HG03457 (cell line): ENCODE measurements around the gene GGT6.

Experiments
- ATAC-seq: cut with Tn5 transposase; IDR thresholded peaks from one replicate; pipeline ENCODE4 v1.9.1; 2021; ENCODE audit warnings: moderate number of reproducible peaks; ENCODE audit not compliant: unreplicated experiment

Gene GGT6

DNA sequence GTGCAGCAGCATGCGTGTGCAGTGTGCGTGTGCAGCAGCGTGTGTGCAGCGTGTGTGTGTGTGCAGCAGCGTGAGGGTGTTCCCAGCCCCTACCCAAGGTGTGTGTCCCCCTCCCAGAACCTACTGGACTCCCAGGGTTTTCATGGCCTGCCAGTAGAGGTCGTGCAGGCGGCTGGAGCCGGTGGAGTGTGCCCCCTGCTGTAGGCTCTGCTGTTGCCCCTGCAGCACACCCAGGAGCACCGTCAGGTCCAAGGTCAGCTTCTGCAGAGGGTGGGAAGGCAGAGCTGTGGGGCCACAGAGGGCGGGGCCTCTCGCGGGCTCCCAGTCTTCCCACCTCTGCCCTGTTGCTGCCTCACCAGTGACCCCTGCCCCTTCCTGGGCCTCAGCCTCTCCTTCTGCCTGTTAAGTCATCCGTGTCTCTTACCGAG is 20.1 kb downstream of the GGT6 start:
- no peak for ATAC-seq

DNA sequence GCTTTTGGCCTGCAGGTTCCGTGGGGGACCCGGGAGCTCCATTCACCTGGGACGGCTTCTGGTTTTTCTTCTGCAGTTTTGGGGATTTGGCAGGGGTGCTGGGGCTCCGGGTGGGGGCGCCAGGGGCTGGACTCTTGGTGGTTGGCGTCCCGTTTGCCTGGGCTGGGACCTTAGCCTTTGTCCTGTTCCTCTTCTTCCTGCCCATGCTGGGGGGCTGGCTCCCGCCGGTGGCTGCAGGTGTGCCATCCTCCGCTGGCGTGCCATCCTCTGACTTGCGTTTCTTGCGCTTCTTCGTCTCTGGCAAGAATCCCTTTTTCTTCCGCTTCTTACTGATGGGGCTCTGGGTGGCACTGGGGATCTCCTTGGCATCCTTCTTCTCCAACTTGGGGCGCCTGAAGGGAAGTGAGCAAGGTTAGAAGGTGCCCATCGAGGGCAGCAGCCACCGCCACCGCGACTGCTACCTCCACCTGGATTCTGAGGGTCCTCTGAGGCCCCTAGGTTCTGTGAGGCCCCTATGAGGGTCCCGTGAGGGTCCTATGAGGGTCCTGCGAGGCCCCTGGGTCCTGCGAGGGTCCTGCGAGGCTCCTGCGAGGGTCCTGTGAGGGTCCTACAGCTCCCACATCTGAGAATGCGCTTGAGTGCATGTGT is 20.7 kb downstream of the GGT6 start:
- ATAC-seq: no peak

DNA sequence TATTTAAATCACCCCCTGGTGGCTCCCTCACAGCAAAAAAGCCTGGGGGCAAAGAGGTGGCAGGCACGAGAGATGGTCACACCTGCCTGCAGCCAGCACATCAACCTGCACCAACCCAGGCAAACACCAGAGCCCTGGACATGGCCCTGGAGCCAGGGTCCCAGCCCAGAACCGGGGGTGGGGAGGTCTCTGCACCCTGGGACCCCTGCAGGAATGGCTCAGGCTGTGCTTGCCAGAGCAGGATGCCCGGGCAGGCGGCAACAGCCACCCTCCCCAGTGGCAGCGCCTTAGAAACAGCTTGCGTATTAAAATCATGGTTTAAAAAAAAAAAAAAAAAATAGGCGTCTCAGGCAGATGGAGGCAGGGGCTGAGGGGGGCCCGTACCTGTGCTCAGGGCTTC is 21.4 kb downstream of the GGT6 start:
- no peak for ATAC-seq

DNA sequence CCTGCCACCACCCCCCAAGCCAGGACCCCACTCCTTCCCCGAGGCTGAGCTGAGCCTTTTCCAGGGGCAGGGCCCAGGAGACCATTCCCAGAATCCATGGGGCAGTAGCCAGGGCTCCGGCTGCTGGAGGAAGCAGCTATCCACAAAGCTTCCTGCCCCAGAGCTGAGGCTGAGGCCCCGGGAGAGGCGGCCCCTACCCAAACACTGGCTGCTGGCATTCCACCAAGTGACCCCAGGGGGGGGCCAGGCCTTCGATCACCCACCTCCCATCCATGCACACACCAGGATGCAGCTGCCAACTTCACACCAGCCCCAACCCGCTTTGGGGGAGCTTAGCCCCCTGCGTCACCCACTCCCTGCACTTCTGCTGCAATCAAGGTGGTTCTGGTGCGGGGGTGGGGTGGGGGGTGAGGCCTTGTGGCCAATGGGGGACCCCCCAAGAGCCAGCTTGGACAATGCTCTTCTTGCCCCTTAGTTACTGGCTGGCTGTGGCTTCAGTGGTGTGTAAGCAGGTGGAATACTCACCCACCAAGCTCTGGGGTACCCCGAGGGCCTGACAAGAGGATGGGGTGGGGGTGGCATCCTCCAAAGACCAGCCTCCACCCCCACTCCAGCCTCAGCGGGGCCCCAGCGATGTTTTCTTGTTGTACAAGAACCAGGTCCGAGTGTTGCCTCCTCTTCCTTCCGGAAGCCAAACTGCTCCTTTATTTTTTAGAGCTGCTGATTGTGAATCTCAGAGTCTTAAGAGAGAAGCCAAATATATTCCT is 22.0 kb downstream of the GGT6 start:
- no peak for ATAC-seq

DNA sequence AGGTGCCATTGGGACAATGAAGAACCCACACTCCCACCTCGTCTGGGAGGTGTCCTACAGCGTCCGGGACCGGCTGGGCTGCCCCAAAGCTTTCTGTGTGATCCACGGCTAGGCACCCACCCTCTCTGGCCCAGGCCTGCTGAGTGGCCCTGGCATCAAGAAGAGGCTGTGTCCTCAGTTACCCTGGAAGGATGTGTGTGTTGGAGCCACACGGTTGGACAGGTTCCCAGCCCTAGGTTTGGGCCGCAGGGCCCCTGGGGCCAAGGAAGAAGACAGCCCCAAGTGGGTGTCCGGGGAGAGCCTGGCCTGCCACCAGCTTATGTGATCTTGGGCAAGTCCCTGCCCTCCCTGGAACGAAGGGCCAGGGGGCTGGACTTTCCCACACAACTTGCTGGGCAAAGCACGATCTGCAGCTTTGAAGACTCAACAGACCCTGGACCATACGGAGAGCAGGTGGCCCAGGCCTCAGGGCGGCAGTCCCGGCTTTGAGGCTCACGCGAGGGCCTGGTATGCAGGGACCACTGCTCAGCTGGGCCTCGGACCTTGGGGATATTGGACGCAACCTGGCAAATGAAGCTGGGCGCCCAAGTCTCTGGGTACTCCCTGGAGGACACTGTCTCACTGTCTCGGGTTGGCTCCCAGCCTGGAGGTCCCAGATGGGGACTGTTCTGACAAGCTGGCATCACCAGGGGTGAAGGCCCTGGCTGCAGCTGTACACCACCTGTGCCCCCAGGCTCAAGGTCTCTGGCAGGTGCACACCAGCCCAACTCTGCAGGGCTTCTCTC is 22.7 kb downstream of the GGT6 start:
- no peak for ATAC-seq

DNA sequence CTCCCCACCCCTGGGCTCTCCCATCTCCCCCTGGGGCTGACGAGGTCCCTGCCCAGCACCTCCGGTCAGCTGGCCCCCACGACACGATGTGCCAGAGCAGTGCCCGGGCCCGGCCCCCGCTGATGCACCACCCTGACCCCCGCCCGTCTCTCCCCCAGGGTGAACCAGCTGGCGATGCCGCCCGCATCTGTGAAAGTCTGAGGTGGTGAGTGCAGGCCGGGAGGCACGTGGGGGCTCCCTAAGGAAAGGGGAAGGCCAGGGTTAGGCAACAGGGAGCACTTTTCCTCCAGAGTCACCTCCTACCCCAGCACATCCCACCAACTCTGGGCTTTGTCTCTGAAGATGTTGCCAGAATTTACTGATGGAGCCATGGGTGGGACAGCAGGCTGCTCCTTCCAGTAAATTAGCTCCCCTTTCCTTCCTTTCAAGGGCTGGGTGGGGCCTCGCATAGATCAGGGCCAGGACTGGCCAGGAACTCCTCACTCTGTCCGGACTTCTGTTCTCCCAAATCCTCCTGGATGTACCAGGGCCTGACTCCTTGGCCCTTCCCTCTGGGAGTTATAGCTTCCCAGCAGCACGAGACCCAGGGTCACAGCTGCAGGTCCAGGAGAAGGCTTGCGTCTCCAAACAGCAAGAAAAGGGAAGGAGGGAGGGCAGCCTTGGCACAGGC is 23.5 kb downstream of the GGT6 start:
- ATAC-seq: no peak

DNA sequence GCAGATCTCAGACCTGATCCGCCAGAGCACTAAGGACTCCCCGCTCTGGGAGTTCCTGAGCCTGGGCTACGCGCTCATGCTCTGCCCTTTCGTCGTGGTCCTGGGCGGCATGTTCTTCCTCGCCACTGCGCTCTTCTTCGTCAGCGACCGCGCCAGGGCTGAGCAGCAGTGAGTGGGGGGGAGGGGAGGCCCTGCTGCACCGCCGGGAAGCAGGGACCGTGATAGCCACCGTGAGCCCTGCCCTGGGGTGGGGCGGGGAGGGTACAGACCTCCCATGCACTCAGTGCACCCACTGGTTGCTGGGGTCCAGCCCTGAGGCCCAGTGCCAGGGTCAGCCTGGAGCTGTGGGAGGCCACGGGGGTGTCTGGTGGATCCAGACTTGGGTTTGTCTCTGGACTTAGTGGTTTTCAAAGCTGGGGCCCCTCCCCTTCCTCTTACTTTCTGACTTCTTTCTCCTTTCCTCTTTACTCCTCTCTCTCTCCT is 24.1 kb downstream of the GGT6 start:
- no peak for ATAC-seq

DNA sequence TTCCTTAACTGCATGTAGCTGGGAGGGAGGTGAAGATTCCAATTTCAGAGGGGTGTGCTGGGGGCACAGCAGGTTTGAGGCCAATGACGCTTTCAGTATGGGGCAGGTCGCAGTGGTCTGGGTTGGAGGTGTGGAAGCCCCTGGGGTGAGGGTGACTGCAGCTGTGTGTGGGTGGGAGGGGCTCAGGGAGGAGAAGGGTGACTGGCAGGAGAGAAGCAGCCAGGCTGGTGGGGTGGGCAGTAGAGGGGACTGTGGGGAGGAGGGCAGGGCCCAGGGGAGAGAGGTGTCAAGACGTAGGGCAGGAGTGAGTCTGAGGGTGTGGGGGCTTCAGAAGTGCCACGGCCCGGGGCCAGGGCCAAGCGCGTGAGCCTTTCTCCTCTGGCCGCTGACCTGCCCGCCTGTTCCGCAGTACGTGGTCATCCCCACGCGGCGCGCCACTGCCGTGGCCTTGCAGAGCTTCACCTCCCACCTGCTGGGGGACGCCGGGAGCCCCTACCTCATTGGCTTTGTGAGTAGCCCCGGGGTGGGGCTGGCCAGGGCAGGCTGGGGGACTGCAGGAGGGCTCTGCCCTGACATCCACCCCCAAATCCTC is 24.6 kb downstream of the GGT6 start:
- ATAC-seq: no peak

DNA sequence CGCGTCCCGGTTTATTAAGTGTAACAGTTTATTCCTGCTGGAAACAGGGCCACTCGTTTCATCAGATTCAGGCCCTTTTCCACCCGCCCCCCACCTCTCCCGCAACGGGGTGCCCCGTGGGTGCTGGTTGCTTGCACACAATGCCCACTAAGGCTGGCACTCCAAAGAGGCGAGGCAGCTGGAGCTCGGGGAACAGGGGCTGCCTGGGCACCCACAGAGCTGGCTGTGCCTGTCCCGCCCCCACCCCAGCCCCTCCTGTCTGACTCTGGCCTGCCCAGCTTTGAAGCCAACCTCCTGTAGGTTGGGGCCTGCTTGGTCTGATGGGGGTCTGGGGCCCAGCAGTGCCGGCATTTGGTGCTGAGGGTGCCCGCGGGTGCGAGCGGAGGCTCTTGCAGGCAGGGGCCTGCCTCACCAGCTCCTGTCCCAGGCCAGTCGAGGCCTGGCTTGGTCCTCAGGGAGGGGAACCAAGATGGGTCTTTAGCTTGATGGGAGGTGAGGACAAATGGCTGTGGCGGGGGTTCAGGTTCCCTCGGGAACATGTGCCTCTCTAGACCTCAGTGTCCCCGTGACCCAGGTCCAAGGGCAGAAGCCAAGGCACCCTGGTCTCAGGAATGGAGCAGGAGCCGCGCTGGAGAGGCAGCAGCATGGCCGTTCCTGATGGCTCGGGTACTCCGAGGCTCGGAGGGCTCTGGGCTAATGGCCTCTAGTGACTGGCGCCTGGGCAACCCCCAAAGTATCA is 25.3 kb downstream of the GGT6 start:
- ATAC-seq: no peak

DNA sequence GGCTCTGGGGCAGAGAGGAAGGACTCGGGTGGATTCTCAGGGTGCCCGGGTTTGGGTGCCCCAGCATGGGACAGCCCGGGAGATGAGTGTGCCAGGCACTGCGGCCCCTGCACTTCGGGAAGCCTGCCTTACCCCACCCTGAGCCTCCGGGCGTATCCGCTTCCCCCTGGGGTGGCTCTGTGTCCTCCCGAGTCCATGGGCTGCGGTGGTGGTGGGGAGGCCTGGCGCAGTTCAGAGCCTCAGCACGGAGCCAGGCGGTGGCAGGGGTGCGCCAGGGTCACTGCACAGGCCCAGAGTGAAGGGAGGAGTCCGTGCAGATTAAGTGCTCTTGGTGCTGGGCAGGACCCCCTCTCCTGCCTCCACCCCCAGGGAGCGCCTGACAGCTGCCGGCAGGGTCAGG is 25.9 kb downstream of the GGT6 start:
- no peak for ATAC-seq

DNA sequence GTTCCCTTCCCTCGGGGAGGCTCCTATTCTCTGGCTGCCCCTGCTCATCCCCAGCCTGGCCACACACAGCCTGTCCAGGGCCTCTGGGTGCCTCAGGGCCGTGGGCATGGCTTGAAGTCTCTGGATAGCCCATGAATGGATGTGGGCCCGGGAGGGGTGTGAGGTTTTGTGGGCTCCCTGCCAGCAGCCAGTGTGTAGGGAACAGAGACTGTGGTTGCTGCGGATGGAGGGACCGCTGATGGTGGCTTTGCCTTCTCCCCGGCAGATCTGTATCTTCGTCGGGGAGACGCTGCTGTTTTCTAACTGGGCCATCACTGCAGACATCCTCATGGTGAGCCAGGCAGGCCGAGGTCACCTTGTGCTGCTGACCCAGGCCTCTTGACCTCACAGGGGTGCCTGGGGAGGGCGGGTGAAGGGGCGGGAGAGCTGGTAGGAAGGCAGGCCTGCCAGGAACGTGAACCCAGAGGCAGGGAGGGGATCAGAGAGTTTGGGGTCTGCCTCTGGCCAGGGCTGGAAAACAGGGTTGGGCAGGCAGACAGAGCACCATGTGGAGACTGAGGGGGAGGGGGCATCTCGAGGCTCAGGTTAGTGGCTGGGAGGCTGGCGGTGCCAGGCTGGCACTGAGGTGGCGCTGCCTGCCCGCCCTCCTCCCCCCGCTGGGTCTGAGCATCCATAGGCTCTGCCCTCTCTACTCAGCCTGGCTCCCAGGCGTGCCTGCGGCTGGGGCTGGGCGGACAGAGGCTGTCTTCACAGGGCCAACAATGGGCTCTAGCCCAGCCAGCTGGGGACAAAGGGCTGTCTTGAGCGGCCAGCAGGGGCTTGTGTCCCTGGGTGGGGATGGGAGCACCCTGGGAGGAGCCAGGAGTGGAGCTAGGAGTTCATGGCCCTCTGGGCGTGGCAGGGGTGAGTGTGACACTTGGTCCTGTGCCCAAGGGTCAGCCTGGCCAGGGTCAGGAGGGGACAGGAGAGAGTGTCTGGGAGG is 26.6 kb downstream of the GGT6 start:
- ATAC-seq: no peak

DNA sequence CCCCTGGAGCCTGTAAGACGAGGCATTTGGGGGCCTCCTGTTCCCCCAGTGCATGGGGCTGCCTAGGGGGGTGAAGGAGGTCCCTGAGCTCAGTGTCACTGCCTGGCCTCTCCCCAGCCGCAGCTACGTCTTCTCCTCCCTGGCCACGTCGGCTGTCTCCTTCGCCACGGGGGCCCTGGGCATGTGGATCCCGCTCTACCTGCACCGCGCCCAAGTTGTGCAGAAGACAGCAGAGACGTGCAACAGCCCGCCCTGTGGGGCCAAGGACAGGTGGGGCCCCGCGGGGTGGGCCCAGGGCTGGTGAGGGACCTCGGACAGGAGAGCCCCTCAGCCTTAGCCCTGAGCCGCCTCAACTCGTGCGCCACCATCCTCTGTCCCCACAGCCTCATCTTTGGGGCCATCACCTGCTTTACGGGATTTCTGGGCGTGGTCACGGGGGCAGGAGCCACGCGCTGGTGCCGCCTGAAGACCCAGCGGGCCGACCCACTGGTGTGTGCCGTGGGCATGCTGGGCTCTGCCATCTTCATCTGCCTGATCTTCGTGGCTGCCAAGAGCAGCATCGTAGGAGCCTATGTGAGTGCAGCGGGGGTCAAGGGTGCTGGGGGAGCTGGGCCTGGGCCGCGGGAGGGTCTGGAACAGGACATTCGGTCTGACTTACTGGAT is 27.4 kb downstream of the GGT6 start:
- ATAC-seq: no peak

DNA sequence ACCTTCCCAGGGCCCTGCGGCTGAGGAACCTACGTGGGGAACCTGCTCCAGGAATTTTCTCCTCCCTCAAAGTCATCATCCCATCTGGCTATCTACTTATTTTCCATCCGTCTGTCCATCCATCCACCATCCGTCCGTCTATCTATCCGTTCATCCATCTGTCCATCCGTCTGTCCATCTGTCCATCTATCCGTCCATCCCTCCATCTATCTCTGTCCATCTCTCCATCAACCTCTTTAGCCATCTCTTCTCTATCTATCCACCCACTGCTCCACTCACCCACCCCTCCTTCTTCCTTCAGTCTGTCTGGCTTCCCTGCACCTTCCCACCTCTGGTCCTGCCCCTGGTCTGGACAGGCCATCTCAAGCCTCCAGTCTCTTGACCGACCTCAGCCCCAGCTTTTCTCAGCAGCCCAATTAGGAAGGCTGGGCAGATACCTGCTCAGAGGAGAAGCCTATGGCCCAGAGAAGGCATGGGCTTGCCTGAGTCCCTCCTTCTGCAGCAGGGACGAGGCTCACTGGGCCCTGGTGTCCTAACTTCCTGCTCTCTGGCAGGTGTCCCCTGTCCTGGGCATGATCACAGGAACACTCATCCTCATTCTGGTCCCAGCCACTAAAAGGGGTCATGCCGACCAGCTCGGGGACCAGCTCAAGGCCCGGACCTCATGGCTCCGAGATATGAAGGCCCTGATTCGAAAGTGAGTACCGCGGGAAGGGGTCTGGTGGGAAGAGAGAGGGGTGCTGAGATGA is 28.2 kb downstream of the GGT6 start:
- ATAC-seq: no peak

DNA sequence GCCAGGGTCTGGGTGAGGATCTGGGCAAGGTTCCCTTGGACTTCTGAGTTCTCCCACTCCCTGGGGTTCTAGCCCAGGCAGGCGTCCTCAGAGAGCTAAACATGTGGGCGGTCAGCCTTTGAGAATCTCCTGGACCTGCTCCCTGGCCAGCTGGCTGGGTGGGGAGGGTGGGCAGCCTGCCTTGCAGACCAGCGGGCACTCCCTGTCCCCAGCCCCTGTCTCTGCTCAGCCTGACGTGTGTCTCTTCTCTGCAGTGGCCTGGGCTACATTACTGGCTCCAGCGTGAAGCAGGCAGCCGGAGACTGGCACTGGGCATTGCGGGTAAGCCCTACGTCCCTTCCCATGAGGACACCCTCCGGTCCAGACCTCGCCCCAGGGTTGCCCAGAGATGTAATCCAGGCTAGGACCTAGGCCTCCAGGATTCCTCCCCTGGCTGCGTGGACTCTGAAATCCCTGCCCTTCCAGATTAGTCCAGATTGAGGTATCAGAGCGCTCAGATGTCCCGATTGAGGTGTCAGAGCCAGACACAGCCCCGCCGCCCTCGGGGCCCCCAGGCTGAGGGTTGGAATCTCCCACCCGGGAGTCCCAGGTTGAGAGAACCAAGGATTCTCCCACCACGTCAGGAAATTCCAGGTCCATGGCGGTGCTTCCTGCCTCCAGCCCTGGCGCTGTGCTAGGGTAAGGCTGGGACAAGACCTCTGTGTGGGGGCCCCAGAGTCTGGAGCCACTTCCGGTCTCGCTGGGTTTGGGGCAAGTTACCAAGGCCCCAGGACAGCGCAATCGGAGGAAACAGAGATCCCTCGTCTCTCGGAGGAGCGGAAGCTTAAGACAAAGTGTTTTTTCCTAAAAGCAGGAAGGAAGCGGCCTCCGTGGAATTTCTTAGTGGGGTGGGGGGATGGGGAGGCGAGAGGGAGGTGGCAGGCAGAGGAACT is 29.3 kb downstream of the GGT6 start:
- no peak for ATAC-seq

DNA sequence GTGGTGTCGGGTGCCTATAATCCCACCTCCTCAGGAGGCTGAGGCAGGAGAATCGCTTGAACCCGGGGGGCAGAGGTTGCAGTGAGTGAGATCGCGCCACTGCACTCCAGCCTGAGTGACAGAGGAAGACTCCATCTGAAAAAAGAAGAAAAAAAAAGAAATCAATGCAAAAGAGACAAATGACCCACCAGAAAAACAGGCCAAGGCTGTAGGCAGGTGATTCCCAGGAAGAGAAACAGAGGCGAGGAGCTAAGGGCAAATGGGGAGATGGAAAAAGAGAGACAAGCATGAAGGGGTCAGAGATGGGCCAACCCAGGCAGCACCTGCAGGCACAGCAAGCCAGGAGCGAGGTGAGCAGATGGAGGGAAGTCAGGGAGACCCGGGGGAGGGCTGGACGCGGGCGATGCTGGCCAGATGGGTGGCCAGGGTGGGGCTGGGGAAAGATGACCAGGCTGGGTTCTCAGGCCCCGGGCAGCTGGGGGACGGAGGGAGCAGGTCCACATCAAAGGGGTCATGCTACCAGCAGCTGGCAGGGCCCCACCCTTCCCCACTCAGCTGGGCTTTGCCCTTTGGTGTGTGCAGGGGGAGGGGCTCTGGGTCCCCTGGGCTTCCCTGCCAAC is 30.7 kb downstream of the GGT6 start:
- ATAC-seq: no peak

DNA sequence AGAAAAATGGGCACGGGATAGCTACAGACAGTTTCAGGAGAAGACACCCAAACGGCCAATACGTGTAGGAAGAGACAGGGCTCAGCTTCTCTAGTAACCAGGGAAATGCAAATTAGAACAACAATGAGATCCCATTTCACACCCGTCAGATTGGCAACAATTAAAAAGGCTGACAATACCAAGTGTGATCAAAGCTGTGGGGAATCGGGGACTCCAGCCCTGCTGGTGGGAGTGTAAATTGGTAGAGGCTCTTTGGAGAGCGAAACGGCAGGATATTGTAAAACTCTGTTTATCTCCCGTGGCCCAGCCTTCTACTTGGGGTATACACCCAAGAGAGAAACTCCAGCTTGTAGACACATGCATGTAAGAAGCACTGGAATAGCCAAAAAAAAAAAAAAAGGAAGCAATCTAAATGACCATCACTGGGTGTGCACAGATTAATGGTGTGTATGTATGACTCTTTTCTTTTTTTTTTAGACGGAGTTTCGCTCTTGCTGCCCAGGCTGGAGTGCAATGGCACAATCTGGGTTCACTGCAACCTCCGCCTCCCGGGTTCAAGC is 32.7 kb downstream of the GGT6 start:
- no peak for ATAC-seq
